Retinal pigment epithelial cell (primary cell): ENCODE measurements around the gene TBC1D7.

Source experiments
- DNase-seq: peaks from one replicate; pipeline ENCODE4 v3.0.0-alpha.2; 2010; ENCODE audit warnings: low read depth
- H3K4me3 ChIP-seq: 2 replicates; pipeline ENCODE4 v1.5.1; 2011; ENCODE audit warnings: mild to moderate bottlenecking, low read length, control low read depth, moderate library complexity
- CTCF ChIP-seq: conservative IDR thresholded peaks from 2 replicates; pipeline ENCODE4 v1.5.1; 2011; ENCODE audit warnings: low read depth, low read length, control low read depth, inconsistent platforms

The TBC1D7 gene

DNA sequence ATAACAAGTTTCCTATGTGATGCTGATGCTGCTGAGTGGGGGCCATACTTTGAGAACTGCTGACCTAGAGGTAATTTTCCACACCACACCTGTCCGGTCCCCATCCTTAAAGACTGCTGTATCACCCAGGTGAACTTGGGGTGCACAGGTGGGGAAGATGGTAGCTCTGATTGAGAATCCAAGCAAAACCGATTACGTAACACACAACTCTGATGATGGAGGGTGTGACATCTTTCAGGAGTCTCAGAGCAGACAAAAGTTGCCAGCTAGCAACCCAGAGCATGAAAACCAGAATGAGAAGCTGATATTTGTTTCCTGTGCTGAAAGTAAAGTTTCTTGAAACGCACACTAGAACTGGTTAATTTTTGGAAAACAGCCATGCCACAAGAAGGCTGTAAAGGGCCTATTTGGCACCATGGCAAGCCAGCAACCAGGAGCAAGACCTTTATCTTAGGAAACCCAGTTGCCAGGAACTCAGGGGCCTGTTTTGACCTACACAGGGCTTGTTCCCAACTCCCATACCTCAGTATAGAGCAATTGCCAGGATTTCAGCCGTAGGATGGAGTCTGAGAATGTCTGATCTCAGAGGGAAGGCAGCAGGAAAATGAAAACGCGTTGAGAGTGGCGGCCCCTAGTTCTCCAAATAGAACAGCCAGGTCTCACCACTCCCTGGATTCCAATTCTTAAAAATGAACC, 21.6 kb upstream of the TBC1D7 start:
- no peak overlapping the region for H3K4me3 ChIP-seq
- TF ChIP-seq CTCF = no peak
- DNase-seq = no peak

DNA sequence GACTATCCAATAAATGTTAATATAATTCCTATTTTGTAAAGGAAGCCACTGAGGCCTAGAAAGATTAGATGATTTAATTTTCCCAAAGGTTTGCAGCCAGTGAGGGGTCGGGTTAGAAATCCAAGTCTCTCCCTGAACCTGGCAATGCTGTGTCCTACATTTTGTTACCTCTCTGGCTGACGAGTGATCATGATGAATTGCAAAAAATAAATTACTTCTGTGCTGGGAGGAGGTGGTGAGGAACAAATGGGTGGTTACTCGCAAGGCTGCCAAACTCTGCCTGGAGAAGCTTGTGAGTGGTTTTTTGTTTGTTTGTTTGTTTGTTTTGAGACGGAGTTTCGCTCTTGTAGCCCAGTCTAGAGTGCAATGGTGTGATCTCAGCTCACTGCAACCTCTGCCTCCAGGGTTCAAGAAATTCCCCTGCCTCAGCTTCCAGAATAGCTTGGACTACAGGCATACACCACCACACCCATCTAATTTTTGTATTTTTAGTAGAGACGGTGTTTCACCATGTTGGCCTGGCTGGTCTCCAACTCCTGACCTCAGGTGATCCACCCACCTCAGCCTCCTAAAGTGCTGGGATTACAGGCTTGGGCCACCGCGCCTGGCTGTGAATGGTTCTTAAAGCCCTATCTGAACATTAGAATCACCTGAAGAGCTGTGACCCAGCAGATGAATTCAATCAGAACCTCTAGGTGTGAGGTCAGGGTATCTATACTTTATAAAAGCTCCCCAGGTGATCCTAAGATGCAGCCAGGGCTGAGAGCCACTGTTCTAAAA, 20.2 kb upstream of the TBC1D7 start:
- no peak for TF ChIP-seq CTCF
- H3K4me3 ChIP-seq = no peak overlapping the region
- no peak for DNase-seq

DNA sequence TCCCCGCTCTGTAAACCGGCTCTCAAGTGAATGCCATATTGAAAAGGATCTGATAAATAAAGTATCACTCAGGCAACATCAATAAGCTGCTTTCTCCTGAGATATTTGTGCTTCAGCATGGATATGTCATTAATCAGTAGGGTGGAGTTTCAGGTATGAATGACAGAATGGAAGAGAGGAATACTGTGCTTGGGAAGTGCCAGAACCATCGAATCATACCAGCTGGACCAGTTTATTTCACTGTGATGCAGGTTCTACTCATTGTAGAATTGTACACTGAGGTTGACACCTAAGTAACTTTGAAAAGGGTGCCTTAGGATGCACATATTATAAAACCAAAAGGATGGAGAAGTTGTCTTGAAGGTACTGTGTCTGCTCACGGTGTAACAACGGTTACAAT, 17.9 kb upstream of the TBC1D7 start:
- no peak overlapping the region for H3K4me3 ChIP-seq
- DNase-seq = no peak
- TF ChIP-seq CTCF = no peak

DNA sequence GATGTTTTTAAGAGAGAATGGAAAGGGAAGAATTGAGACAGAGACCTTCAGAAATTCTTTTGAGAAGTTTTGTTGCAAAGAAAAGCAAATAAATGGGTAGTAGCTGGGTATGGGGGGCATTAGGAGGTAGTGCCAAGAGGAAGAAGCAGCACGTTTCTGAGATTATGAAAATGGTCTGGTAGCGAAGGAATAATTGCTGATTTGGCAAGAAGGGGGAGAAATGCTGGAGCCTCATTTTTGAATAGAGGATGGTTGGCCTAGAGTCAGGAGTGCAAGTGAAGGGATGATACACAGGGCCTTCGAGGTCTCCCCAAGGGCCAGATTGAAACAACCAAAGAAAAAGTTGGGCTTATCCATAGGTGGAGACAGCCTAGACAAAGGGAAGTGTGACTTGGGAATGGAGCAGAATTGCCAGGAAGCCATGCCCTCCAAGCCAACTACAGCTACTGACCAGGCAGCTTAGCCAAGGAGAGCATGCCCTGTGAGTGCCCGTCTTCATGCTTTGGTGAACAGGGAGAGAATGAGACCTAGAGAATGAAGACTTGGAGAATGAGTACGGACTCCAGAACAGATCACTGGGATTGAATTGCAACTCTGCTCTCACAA, 14.2 kb upstream of the TBC1D7 start:
- no peak for TF ChIP-seq CTCF
- no peak for DNase-seq
- no peak overlapping the region for H3K4me3 ChIP-seq

- no peak for TF ChIP-seq CTCF
- no peak overlapping the region for H3K4me3 ChIP-seq
- no peak for DNase-seq
Observed at GRCh38 chr6:13339863-13340630, 11.7 kb upstream of the TBC1D7 start.

DNA sequence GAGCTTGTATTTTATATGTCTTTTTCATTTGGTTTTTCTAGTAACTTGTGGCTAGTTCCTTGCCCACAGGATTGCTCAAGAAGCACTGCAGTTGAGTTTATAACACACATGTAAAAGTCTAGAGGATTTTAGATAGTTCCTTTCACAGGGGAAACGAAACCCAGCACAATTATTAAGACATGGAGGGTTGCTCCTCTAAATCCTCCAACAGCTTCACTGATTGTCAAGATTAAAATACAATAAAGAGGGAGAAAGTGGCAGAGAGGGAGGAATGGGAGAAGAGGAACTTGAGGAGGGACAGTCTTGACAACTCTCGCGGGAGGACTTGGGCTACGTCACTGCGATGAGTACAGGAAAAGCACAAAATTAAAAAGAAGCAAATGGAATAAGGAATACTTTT, 9.7 kb upstream of the TBC1D7 start:
- no peak overlapping the region for H3K4me3 ChIP-seq
- TF ChIP-seq CTCF = no peak
- DNase-seq = no peak
